Stimulated activated CD8-positive, alpha-beta memory T cell treated with anti-CD3 and anti-CD28 coated beads, Interleukin-12 subunit alpha, Interleukin-12 subunit beta, amount 100 ng/mL, for 24 hours (primary cell): Measurements from ENCODE around the gene TIMM44.
"Not testable (repeated sequence)": the region's sequence is repeated elsewhere in the genome, so short reads cannot be mapped to it uniquely, and the experiment has no call there.

Source experiments
- DNase-seq: peaks from one replicate; pipeline ENCODE4 v3.0.0-alpha.2; 2020; ENCODE audit errors: extremely low read depth

The TIMM44 gene

GRCh38 chr19:7925171-7925851, 18.2 kb downstream of the TIMM44 start:
- DNase-seq: no peak

DNA sequence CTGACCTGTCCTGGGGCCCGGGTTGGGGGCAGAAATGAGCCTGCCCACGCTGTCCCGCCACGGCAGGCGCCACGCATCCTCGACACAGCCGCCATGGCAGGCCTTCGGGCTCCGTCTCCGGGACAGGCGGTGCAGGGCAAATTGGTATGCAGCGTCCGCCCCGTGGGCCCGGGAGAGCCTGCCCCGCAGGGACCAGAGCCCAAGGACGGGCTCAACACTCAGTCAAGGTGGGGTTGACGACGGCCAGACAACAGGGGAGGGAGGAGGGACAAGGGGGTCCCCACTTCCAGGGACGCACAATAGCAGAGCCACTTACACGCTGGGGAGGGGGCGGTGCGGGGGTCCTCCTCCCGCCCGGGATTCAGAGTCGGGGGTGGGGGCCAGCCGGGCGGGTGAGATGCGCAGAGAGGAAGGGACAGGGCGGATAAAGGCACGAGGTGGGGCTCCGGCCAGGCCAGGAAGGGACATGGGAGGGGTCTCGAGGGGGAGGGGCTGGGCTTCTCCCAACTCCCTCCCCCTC, 18.8 kb downstream of the TIMM44 start:
- DNase-seq: no peak

DNA sequence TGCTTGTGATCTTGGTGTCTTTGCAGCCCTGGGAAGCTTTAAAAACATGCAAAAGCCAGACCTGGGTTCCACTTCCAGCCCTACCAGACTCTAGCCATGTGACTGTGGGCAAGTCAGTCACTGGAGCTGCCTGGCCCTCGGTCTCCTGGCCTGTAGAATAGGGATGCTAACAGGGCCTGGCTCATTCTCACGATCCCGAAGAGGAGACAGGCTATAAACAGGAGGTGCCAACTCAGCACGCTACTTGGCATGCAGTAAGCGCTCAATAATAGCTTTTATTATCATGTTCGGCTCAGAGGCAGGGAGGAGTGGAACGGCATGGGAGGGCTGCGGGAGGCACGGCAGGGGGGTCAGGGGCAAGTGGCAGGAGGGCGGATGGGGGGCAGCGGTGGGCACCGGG, 19.2 kb downstream of the TIMM44 start:
- no peak for DNase-seq

DNA sequence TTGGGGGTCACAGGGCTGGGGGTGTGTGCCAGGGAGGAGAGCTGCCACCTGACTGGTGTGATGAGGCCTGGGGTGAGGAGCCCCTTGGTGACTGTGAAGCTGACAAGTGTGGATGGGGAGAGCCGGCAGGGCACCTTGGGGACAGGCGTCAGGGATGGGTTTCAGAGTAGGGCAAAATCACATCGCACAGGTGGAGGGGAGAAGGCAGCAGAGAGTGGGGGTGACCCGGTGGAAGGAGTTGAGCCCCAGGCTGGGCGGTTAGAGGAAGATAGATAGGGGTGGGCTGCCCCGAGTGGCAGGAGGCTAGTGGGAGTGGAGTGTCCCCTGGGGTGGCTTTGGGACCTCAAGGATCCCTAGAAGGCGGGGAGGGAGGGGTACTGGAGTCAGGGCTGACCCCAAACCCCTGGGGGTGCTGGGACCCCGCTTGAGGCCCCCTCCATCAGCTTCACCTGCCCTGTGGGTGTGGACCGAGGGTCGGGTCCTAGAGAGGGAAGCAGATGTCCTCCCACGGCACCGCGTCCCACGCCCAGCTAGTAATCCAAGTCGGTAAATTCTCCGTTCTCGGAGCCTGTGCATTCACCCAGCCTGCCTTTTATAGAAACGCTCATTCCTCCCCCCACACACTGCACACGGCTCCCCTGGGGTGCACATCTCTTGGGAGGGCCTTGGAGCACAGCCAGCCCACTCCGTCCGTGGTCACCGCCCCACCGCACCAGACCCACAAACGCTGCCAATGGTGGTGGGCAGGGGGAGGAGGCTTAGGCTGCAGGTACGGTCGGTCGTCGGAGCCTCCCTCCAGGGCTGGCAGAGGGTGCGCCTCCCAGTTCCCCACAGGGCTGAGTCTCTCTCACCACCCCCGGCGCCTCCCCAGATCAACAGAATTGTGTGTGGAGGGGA, 19.9 kb downstream of the TIMM44 start:
- DNase-seq: no peak

GRCh38 chr19:7922836-7923195, 20.6 kb downstream of the TIMM44 start:
- DNase-seq: no peak

GRCh38 chr19:7921967-7922835, 21.3 kb downstream of the TIMM44 start:
- DNase-seq: no peak

- no peak for DNase-seq
These were observed 22.0 kb downstream of the TIMM44 start for GRCh38 chr19:7921302-7921966.

GRCh38 chr19:7920519-7921301, 22.8 kb downstream of the TIMM44 start:
- peak; percentile 100 for DNase-seq

DNA sequence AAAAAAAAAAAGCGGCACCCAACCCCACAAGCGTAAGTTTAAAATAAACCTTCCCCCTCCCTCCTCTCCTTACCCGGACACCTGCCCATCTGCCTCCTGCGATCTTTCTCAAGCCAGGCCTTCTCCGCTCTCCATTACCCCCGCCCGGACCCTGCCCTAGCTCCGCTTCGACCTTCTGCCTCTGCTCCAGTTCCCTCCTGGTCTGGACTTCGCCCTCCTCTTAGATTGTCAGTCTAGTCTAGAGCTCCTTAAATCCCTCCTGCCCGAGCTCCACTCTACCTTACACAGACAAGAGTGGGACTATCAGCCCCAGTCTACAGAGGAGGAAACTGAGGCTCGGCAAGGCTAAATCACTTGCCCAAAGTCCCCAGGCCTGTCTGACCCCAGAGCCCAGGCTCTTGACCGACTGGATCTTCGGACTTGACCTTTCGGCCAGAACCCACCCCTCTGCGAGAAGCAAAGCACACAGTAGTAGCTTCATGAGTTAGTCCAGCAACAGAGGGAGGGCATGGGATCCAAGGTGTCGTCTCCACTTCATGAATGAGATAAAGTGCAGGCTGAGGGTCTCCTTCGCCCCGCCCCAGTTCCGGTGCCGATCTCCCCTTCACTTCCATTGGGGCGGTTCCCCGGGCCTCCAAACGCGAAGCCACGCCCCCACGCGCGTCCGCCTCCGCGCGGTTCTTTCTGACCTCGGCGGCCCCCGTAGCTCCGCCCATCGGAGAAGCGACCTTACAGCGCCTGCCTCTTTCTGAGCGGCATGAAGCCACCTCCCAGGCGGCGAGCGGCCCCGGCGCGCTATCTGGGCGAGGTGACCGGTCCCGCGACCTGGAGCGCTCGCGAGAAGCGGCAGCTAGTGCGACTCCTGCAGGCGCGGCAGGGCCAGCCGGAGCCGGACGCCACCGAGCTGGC, 23.6 kb downstream of the TIMM44 start, which contains the start of gene SNAPC2:
Gene SNAPC2, plus strand, starts transcription at position 729 of the 909 bp plus-strand sequence. Its CDS starts 29 bp downstream, at position 758.
- DNase-seq: peak; percentile 91

GRCh38 chr19:7918615-7919421, 24.6 kb downstream of the TIMM44 start:
- DNase-seq: no peak

- DNase-seq: not testable (repeated sequence)
These were observed 25.3 kb downstream of the TIMM44 start for GRCh38 chr19:7918062-7918614.

DNA sequence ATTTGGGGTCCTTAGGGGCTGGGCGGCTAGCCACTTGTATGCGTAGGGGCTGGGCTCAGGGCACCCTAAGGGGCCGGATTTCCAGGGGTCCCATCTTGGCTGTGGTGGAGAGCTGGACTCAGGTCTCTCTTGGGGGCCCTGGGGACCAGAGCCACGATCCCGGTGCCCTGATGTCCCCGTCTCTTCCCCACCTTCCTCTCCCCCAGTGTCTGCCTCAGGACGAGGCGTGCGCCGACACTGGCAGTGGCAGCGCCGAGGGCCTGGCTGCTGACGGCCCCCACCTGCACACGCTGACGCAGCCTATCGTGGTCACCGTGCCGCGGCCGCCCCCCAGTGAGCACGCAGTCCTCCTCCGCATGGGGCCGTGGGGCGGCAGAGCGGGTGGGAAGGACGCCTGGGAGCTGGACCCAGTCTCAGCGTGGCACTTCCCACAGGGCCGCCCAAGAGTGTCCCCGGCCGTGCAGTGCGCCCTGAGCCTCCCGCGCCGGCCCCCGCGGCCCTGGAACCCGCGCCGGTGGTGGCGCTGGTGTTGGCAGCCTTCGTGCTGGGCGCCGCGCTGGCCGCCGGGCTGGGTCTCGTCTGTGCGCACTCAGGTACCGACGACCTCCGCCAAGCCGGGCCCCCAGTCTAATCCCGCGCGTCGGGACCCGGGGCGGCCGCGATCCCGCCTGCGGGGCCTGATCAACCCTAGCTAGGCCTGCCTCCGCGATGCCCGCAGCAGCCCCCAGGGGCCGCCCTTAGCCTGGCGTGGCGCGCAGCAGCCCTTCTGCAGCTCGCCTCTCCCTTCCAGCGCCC, 26.0 kb downstream of the TIMM44 start:
- DNase-seq: no peak

GRCh38 chr19:7916955-7917266, 26.6 kb downstream of the TIMM44 start:
- DNase-seq: no peak

GRCh38 chr19:7916103-7916954, 27.1 kb downstream of the TIMM44 start:
- no peak for DNase-seq

GRCh38 chr19:7915250-7916102, 28.0 kb downstream of the TIMM44 start:
- no peak for DNase-seq

- no peak for DNase-seq
These were observed 28.8 kb downstream of the TIMM44 start, which contains the start of gene TGFBR3L for GRCh38 chr19:7914598-7915045. Gene TGFBR3L, plus strand, starts transcription at chr19:7914830.
